Epithelial cell of umbilical artery (primary cell): ENCODE data around the gene CLDN3. TPM values are rescaled to one million over a fixed set of nuclear protein-coding genes. Genes with fewer than 3 reads are reported as not detected.

Source experiments
- total RNA-seq: library from RNA; depleted of rRNA; stranded (reverse); fragments of >200 nt; gene quantifications from 2 replicates; pipeline ENCODE4 v1.2.3, GENCODE V29; 2014

The CLDN3 gene, protein sequence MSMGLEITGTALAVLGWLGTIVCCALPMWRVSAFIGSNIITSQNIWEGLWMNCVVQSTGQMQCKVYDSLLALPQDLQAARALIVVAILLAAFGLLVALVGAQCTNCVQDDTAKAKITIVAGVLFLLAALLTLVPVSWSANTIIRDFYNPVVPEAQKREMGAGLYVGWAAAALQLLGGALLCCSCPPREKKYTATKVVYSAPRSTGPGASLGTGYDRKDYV
- 0.30 and 0.32 TPM in 2 replicates for total RNA-seq

GRCh38 chr7:73770002-73770859 is at the start of gene CLDN3:
CLDN3 (minus strand) TSS chr7:73770270; CDS start chr7:73770049, 221 bp downstream.

DNA sequence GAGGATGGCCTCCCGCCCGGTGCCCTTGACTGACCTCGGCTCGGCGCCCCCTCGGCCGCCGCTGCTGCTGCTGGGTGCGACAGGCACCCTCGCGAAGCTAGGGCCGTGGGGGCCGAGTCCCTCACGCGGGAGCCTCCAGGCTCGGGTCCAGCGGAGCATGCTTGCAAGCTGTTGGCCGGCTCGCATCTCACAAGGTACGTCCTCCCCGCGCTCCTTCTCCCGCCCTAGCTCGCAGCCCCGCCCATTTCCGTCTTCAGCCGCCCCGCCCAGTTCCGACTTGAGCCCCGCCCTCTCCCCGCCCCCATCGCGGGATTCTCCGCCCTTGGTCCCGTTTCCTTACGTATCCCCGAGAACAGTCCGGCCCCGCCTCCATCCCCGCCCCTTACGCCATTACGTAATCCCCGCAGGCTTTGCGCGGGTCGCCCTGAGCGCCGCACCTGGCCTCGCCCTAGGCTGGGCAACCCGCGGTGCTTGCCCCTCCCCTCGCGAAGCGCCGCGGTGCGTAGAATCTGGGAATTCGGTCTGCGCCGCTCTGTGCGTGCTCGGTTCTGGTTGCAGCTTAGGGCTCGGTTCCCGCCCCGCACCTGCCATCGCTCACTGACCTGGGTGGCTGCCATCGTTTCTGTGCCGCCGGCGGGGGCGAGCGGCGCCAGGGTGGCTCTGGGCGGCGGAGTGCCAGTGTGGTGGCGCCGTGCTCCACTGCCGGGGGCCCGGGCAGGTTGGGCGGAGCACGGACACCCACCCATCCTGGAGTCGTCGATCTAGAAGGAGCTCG is 31.3 kb downstream of the CLDN3 start, which contains the start of gene ABHD11:
ABHD11 (minus strand) TSS at position 191 of the 775 bp plus-strand sequence; CDS start at position 159, 32 bp downstream.

Other genes with a start within 250 kb of the CLDN3 start
- gene BAZ1B, start 248.0 kb downstream of the CLDN3 start, total RNA-seq = 43.5 and 58.8 TPM in 2 replicates
- gene BCL7B, start 212.6 kb downstream of the CLDN3 start, total RNA-seq = 20.1 and 24.0 TPM in 2 replicates
- gene TBL2, start 191.7 kb downstream of the CLDN3 start, total RNA-seq = 77.0 and 84.0 TPM in 2 replicates
- gene MLXIPL, start 145.7 kb downstream of the CLDN3 start, total RNA-seq = not detected in 2 replicates
- gene VPS37D, start 102.4 kb downstream of the CLDN3 start, total RNA-seq = 2.9 and 4.2 TPM in 2 replicates
- 1.3 and 1.8 TPM in 2 replicates for gene DNAJC30, start 86.8 kb downstream of the CLDN3 start, total RNA-seq
- 59.0 and 76.0 TPM in 2 replicates for gene BUD23, start 86.7 kb downstream of the CLDN3 start, total RNA-seq
- gene STX1A, start 50.6 kb downstream of the CLDN3 start, total RNA-seq = 7.4 and 21.1 TPM in 2 replicates
- gene ABHD11, start 31.5 kb downstream of the CLDN3 start, total RNA-seq = 9.7 and 11.6 TPM in 2 replicates
- 0.46 TPM in 1 of 2 replicates, not detected in the other for gene CLDN4, start 60.7 kb upstream of the CLDN3 start, total RNA-seq
- gene METTL27, start 72.2 kb upstream of the CLDN3 start, total RNA-seq = 0.97 and 1.7 TPM in 2 replicates
- not detected in 2 replicates for gene TMEM270, start 90.9 kb upstream of the CLDN3 start, total RNA-seq